HUES6 (cell line): ENCODE results near the gene CHST1.

Source experiments
- H3K27ac ChIP-seq: 2 replicates; pipeline ENCODE4 v1.7.0; 2013; ENCODE audit warnings: low read depth, mild to moderate bottlenecking, low read length, inconsistent platforms
- H3K27me3 ChIP-seq: 2 replicates; pipeline ENCODE4 v1.6.1; 2013; ENCODE audit warnings: low read length; ENCODE audit not compliant: control insufficient read depth, insufficient read depth
- H3K36me3 ChIP-seq: 2 replicates; pipeline ENCODE4 v1.6.1; 2013; ENCODE audit warnings: low read length; ENCODE audit not compliant: control insufficient read depth, insufficient read depth
- H3K4me1 ChIP-seq: 2 replicates; pipeline ENCODE4 v1.6.1; 2013; ENCODE audit warnings: low read length; ENCODE audit not compliant: control insufficient read depth, insufficient read depth
- H3K4me3 ChIP-seq: 2 replicates; pipeline ENCODE4 v1.5.1; 2013; ENCODE audit warnings: low read depth, low read length
- H3K9ac ChIP-seq: one replicate; pipeline ENCODE4 v1.6.1; 2013; ENCODE audit warnings: mild to moderate bottlenecking, low read length
- H3K9me3 ChIP-seq: 2 replicates; pipeline ENCODE4 v1.6.1; 2013; ENCODE audit warnings: low read depth, low read length; ENCODE audit not compliant: control insufficient read depth, insufficient read depth

Gene CHST1

GRCh38 chr11:45657496-45658260, 7.7 kb downstream of the CHST1 start:
- H3K9ac ChIP-seq: no peak overlapping the region
- H3K27me3 ChIP-seq: peaks cover 14% of the 10 kb centered on the region
- no peak overlapping the region for H3K4me3 ChIP-seq
- H3K27ac ChIP-seq: no peak overlapping the region
- no peaks in the 10 kb centered on the region for H3K9me3 ChIP-seq
- H3K4me1 ChIP-seq: peaks cover 51% of the 10 kb centered on the region
- H3K36me3 ChIP-seq: no peaks in the 10 kb centered on the region

- Histone ChIP-seq H3K27ac (no peak overlapping the region), H3K27me3 (no peaks in the 10 kb centered on the region), H3K9me3 (no peaks in the 10 kb centered on the region), H3K36me3 (no peaks in the 10 kb centered on the region), H3K9ac (no peak overlapping the region), H3K4me1 (peaks cover 35% of the 10 kb centered on the region), H3K4me3 (no peak overlapping the region)
Observed at GRCh38 chr11:45655831-45656230, 9.6 kb downstream of the CHST1 start.

- Histone ChIP-seq H3K36me3 (no peaks in the 10 kb centered on the region), H3K9ac (no peak overlapping the region), H3K4me1 (peaks cover 30% of the 10 kb centered on the region), H3K27me3 (no peaks in the 10 kb centered on the region), H3K9me3 (no peaks in the 10 kb centered on the region), H3K27ac (no peak overlapping the region), H3K4me3 (no peak overlapping the region)
Observed at GRCh38 chr11:45655347-45655756, 10.1 kb downstream of the CHST1 start.

DNA sequence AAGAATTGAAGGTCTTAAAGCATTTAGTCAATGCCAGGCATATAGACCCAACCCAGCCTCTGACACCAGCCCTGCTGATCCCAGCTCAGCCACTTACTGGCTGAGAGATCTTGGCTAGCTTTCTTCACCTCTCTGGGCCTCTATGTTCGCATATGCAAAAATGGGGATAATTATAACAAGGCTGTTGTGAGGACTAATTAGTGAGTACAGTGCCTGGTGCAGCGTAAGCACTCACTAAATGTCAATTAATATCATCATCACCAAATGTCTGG, 10.5 kb downstream of the CHST1 start:
- Histone ChIP-seq H3K9ac (no peak overlapping the region), H3K4me3 (no peak overlapping the region), H3K27me3 (no peaks in the 10 kb centered on the region), H3K9me3 (no peaks in the 10 kb centered on the region; the same call in 1 of the 2 replicates), H3K36me3 (no peaks in the 10 kb centered on the region), H3K27ac (no peak overlapping the region), H3K4me1 (peaks cover 30% of the 10 kb centered on the region)

- Histone ChIP-seq H3K9me3 (no peaks in the 10 kb centered on the region; the same call in 1 of the 2 replicates), H3K36me3 (no peaks in the 10 kb centered on the region), H3K27ac (no peak overlapping the region), H3K4me3 (no peak overlapping the region), H3K27me3 (no peaks in the 10 kb centered on the region), H3K9ac (no peak overlapping the region), H3K4me1 (peaks cover 30% of the 10 kb centered on the region)
Observed at GRCh38 chr11:45654231-45655011, 11.0 kb downstream of the CHST1 start.

DNA sequence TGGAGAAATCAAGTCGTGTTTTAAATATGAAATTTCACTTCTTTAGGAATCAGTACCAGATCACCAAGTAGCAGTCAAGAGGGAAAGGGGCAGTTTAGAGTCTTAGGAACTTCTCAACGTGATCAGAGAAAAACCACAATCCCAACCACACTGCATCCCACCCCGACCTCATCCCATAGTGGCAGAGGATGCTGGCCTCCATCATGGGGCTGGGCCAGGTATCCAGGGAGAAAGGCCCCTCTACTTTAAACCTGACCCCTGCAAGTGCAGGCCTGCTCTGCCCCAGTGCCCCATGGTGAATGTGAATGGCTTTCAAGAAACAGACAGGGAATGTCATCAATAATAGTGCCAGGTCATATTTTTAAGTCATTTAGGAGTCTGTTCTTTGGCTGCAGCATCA, 12.1 kb downstream of the CHST1 start:
- H3K9ac ChIP-seq: no peak overlapping the region
- H3K36me3 ChIP-seq: no peaks in the 10 kb centered on the region
- H3K4me1 ChIP-seq: peaks cover 20% of the 10 kb centered on the region
- no peaks in the 10 kb centered on the region for H3K27me3 ChIP-seq
- H3K9me3 ChIP-seq: no peaks in the 10 kb centered on the region; the same call in 1 of the 2 replicates
- no peak overlapping the region for H3K27ac ChIP-seq
- no peak overlapping the region for H3K4me3 ChIP-seq

GRCh38 chr11:45652781-45653180, 12.6 kb downstream of the CHST1 start:
- no peak overlapping the region for H3K9ac ChIP-seq
- no peaks in the 10 kb centered on the region for H3K36me3 ChIP-seq
- H3K4me3 ChIP-seq: no peak overlapping the region
- no peaks in the 10 kb centered on the region for H3K27me3 ChIP-seq
- H3K27ac ChIP-seq: no peak overlapping the region
- no peaks in the 10 kb centered on the region; the same call in 1 of the 2 replicates for H3K9me3 ChIP-seq
- peaks cover 17% of the 10 kb centered on the region for H3K4me1 ChIP-seq

- Histone ChIP-seq H3K4me3 (no peak overlapping the region), H3K9ac (no peak overlapping the region), H3K27ac (no peak overlapping the region), H3K4me1 (peaks cover 17% of the 10 kb centered on the region), H3K36me3 (no peaks in the 10 kb centered on the region), H3K9me3 (peaks cover 3% of the 10 kb centered on the region; the same call in 1 of the 2 replicates), H3K27me3 (no peaks in the 10 kb centered on the region)
Observed at GRCh38 chr11:45651841-45652749, 13.3 kb downstream of the CHST1 start.

DNA sequence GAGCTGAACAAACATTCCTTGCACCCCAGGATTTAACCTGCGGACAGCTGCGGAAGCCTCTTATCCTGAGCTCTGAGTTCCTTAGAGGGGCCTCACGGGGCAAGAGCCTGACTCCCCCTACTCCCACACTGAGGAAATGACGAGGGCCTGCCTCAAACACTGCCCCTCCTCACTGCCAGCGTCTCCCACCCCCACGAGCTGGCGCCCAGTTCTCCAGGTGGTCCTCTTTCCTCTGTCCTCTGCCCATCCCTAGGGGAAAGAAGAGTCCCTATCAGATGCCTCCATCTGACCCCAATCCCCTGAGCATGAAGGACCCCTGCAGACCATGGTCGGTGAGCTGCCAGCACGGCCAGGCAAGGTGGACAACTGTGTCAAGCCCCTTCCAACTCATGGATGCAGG, 14.3 kb downstream of the CHST1 start:
- peaks cover 3% of the 10 kb centered on the region; the same call in 1 of the 2 replicates for H3K9me3 ChIP-seq
- H3K36me3 ChIP-seq: no peaks in the 10 kb centered on the region
- H3K27ac ChIP-seq: no peak overlapping the region
- H3K9ac ChIP-seq: no peak overlapping the region
- H3K27me3 ChIP-seq: no peaks in the 10 kb centered on the region
- H3K4me3 ChIP-seq: no peak overlapping the region
- peaks cover 17% of the 10 kb centered on the region for H3K4me1 ChIP-seq

DNA sequence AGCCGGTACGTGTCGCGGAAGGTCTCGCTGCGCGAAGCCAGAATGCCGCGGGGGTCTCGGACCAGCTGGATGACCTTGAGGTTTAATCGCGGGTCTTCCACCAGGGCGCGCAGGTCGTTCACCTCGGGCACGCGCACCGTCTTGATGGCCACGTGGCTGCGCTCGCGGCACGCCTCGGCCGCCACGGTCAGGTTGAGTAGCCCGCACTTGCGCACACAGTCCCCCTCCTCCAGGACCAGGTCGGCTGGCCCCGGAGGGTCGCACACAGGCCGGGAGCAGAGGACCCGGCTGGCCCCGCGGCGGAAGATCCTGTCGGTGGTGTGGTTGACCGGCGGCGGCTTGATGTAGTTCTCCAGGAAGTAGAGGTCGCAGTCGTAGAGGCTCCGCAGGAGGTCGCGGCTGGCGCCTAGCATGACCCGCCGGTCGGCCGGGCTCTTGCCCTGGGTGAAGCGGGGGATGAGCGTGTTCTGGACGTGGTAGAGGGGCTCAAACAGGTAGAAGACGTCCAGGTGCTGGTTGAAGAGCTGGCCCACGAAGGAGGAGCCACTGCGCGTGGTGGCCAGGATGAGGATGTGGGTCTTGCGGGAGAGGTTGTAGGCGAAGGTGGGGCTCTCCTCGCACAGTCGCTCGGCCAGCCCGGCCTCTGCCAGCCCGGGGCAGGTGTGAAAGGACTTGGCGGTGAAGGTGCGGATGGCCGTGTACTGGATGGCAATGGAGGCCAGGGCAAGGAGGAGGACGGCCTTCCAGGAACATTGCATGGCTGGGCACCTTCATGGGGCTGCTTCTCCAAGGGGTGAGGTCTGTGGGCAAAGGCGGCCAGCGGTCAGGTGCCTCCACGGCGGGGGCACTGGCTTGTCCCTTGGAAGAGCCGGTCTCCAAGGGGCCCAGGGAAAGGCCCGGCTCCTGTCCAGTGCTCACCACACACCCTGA, 15.0 kb downstream of the CHST1 start:
- Histone ChIP-seq H3K27ac (no peak overlapping the region), H3K36me3 (no peaks in the 10 kb centered on the region), H3K4me3 (no peak overlapping the region), H3K27me3 (no peaks in the 10 kb centered on the region), H3K9me3 (peaks cover 3% of the 10 kb centered on the region; the same call in 1 of the 2 replicates), H3K9ac (no peak overlapping the region), H3K4me1 (peaks cover 15% of the 10 kb centered on the region)
